ENCODE results near the gene DLG2. TPM values are rescaled to one million over a fixed set of nuclear protein-coding genes. Genes with fewer than 3 reads are reported as not detected.

The DLG2 gene
- total and polyA plus RNA-seq, 2 of the 8 experiments (the other 6 are each of a cell fraction or from before 2014, with no cell fraction given): 1.7 to 14.3 TPM

- no peak for FAIRE-seq
- H3K23me2 ChIP-seq (ENCODE audit: low read depth, low read length): no peaks in the 10 kb centered on the region
- peaks cover 0 to 7% of the 10 kb centered on the region in 2 experiments; a peak in 1 of 4 replicates for H3K9me3 ChIP-seq (ENCODE audit: insufficient read depth in 2 of 2, low read depth in 1 of 2, low read length in 1 of 2)
- ChIA-PET POLR2A (ENCODE audit: partially characterized antibody) (no interaction called here), CTCF (ENCODE audit: partially characterized antibody) (no interaction called here)
- H3K23ac ChIP-seq (ENCODE audit: insufficient read length): no peak overlapping the region
- no peaks in the 10 kb centered on the region for H4K20me1 ChIP-seq (replicated peaks in 1 of 2; ENCODE audit: control insufficient read depth in 1 of 2, insufficient read depth in 2 of 2, low read length in 2 of 2)
- no peaks in the 10 kb centered on the region for H3K36me3 ChIP-seq (ENCODE audit: control insufficient read depth in 2 of 4, insufficient read depth in 4 of 4, low read length in 3 of 4)
- no peak overlapping the region for H2BK15ac ChIP-seq (ENCODE audit: low read length)
- H4K8ac ChIP-seq (ENCODE audit: extremely low read depth, insufficient read depth, low read length): no peak overlapping the region
- H3K4me2 ChIP-seq (ENCODE audit: insufficient read depth in 1 of 2, low read depth in 2 of 2, low read length in 2 of 2): no peak overlapping the region
- no peak overlapping the region for H4K91ac ChIP-seq (replicated peaks; ENCODE audit: insufficient read length, low read length)
- H2BK5ac ChIP-seq (ENCODE audit: low read depth, low read length): no peak overlapping the region
- no peaks in the 10 kb centered on the region for H3K79me2 ChIP-seq (ENCODE audit: control insufficient read depth in 1 of 2, insufficient read depth in 2 of 2, low read length in 2 of 2)
- no peaks in the 10 kb centered on the region for H3K79me1 ChIP-seq (ENCODE audit: low read depth, low read length)
- DNase-seq (ENCODE audit: low read depth in 1 of 2, low spot score in 2 of 2): no peak
- no peak overlapping the region for H4K5ac ChIP-seq (ENCODE audit: insufficient read length, low read depth, low read length)
- WGBS, 2 experiments (ENCODE audit: extremely low coverage in 1 of 2, insufficient coverage in 1 of 2, insufficient read length in 1 of 2, insufficient replicate concordance in 2 of 2, low coverage in 1 of 2, low lambda C conversion rate in 2 of 2, missing lambda C conversion rate in 1 of 2): 80% methylated on average over 2 of the region's 2 CpGs; no CpG with 5 or more reads in 1 of the 2 experiments
- no peak overlapping the region for H3K27ac ChIP-seq (ENCODE audit: low read depth, low read length)
- no peaks in the 10 kb centered on the region for H3K27me3 ChIP-seq (replicated peaks in 1 of 4; ENCODE audit: control insufficient read depth in 3 of 4, extremely low read depth in 1 of 4, insufficient read depth in 3 of 4, low read length in 3 of 4)
- no peak overlapping the region for H2BK20ac ChIP-seq (ENCODE audit: low read length)
- H3K18ac ChIP-seq (ENCODE audit: extremely low read depth, low read length): no peak overlapping the region
- TF ChIP-seq CHD1 (IDR thresholded peaks at IDR 0.05; ENCODE audit: low read depth, low read length): no peak
- no peak for TF ChIP-seq BACH1 (IDR thresholded peaks at IDR 0.05; ENCODE audit: low read length)
- TF ChIP-seq YY1 (IDR thresholded peaks at IDR 0.05; ENCODE audit: low read depth, low read length): no peak
- TF ChIP-seq CBX8 (IDR thresholded peaks at IDR 0.05; ENCODE audit: borderline replicate concordance, low read depth, low read length): no peak
- H2BK120ac ChIP-seq (replicated peaks; ENCODE audit: low read depth, low read length): no peak overlapping the region
- no peak overlapping the region for H2AFZ ChIP-seq (ENCODE audit: low read length)
- no peak overlapping the region for H3K14ac ChIP-seq (ENCODE audit: insufficient read length)
- no peak overlapping the region for H2AK5ac ChIP-seq (ENCODE audit: low read depth, low read length)
- H2BK12ac ChIP-seq (ENCODE audit: low read depth, low read length): no peak overlapping the region
- no peaks in the 10 kb centered on the region for H3K4me1 ChIP-seq (replicated peaks in 1 of 4; ENCODE audit: control insufficient read depth in 3 of 4, insufficient read depth in 4 of 4, low read length in 3 of 4)
- no peak overlapping the region for H3K9ac ChIP-seq (replicated peaks in 1 of 4; ENCODE audit: extremely low read depth in 1 of 4, low read depth in 3 of 4, low read length in 3 of 4)
- H3K4me3 ChIP-seq (ENCODE audit: extremely low read depth in 1 of 4, insufficient read depth in 2 of 4, low read depth in 3 of 4, low read length in 4 of 4): no peak overlapping the region
- no peak overlapping the region for H3K56ac ChIP-seq (replicated peaks; ENCODE audit: insufficient read length, low read depth, low read length)
- H3K4ac ChIP-seq (replicated peaks; ENCODE audit: insufficient read length, low read depth, low read length): no peak overlapping the region
Measured at GRCh38 chr11:85394283-85394682, 232.9 kb downstream of the DLG2 start.
